ENCODE measurements around the gene FGFR1OP2.

The FGFR1OP2 gene

GRCh38 chr12:27001663-27002062 is 63.4 kb downstream of the FGFR1OP2 start:
- in situ Hi-C loops (cut with MboI; ENCODE audit: low sequenced_read_pairs) = loop anchor here (25.0 kb wide), 1 partner anchor 164 kb away; the partner anchor contains the start of gene ITPR2

- in situ Hi-C loops (cut with MboI; ENCODE audit: low sequenced_read_pairs) = loop anchor here (25.0 kb wide), 1 partner anchor 165 kb away; the partner anchor contains the start of gene ITPR2
Measured at GRCh38 chr12:27002141-27002540, 63.9 kb downstream of the FGFR1OP2 start.

- in situ Hi-C loops (cut with MboI; ENCODE audit: low sequenced_read_pairs) = loop anchor here (25.0 kb wide), 1 partner anchor 166 kb away; the partner anchor contains the start of gene ITPR2
Measured at GRCh38 chr12:27003421-27004381, 65.4 kb downstream of the FGFR1OP2 start.

GRCh38 chr12:27005495-27005894 is 67.2 kb downstream of the FGFR1OP2 start:
- in situ Hi-C loops (cut with MboI; ENCODE audit: low sequenced_read_pairs) = loop anchor here (25.0 kb wide), 1 partner anchor 168 kb away; the partner anchor contains the start of gene ITPR2

- in situ Hi-C loops (cut with MboI; ENCODE audit: low sequenced_read_pairs) = loop anchor here (25.0 kb wide), 1 partner anchor 170 kb away; the partner anchor contains the start of gene ITPR2
Measured at GRCh38 chr12:27006797-27007467, 68.7 kb downstream of the FGFR1OP2 start.

- in situ Hi-C loops (cut with MboI; ENCODE audit: low sequenced_read_pairs) = loop anchor here (25.0 kb wide), 1 partner anchor 171 kb away; the partner anchor contains the start of gene ITPR2
Measured at GRCh38 chr12:27008081-27008480, 69.8 kb downstream of the FGFR1OP2 start.

- in situ Hi-C loops (cut with MboI; ENCODE audit: low sequenced_read_pairs) = loop anchor here (25.0 kb wide), 1 partner anchor 173 kb away; the partner anchor contains the start of gene ITPR2
Measured at GRCh38 chr12:27009881-27010301, 71.6 kb downstream of the FGFR1OP2 start.

- in situ Hi-C loops (cut with MboI; ENCODE audit: low sequenced_read_pairs) = loop anchor here (25.0 kb wide), 1 partner anchor 175 kb away; the partner anchor contains the start of gene ITPR2
Measured at GRCh38 chr12:27012239-27012981, 74.1 kb downstream of the FGFR1OP2 start.

- in situ Hi-C loops (cut with MboI; ENCODE audit: low sequenced_read_pairs) = loop anchor here (25.0 kb wide), 1 partner anchor 176 kb away; the partner anchor contains the start of gene ITPR2
Measured at GRCh38 chr12:27012982-27013255, 74.6 kb downstream of the FGFR1OP2 start.

GRCh38 chr12:27013611-27014084 is 75.4 kb downstream of the FGFR1OP2 start:
- in situ Hi-C loops (cut with MboI; ENCODE audit: low sequenced_read_pairs) = loop anchor here (25.0 kb wide), 1 partner anchor 176 kb away; the partner anchor contains the start of gene ITPR2

- in situ Hi-C loops (cut with MboI; ENCODE audit: low sequenced_read_pairs) = loop anchor here (25.0 kb wide), 1 partner anchor 177 kb away; the partner anchor contains the start of gene ITPR2
Measured at GRCh38 chr12:27014085-27014858, 76.0 kb downstream of the FGFR1OP2 start, which contains the start of gene TM7SF3. TSS of gene TM7SF3 (minus strand) at chr12:27014384. CDS start at chr12:27014168, 216 bp downstream.

GRCh38 chr12:27014859-27015729 is 76.8 kb downstream of the FGFR1OP2 start:
- in situ Hi-C loops (cut with MboI; ENCODE audit: low sequenced_read_pairs) = loop anchor here (25.0 kb wide), 1 partner anchor 178 kb away; the partner anchor contains the start of gene ITPR2

GRCh38 chr12:27015730-27016076 is 77.4 kb downstream of the FGFR1OP2 start:
- in situ Hi-C loops (cut with MboI; ENCODE audit: low sequenced_read_pairs) = loop anchor here (25.0 kb wide), 1 partner anchor 178 kb away; the partner anchor contains the start of gene ITPR2
